Measurements from ENCODE around the gene POU6F1.

- TF ChIP-seq, protein P1, sequence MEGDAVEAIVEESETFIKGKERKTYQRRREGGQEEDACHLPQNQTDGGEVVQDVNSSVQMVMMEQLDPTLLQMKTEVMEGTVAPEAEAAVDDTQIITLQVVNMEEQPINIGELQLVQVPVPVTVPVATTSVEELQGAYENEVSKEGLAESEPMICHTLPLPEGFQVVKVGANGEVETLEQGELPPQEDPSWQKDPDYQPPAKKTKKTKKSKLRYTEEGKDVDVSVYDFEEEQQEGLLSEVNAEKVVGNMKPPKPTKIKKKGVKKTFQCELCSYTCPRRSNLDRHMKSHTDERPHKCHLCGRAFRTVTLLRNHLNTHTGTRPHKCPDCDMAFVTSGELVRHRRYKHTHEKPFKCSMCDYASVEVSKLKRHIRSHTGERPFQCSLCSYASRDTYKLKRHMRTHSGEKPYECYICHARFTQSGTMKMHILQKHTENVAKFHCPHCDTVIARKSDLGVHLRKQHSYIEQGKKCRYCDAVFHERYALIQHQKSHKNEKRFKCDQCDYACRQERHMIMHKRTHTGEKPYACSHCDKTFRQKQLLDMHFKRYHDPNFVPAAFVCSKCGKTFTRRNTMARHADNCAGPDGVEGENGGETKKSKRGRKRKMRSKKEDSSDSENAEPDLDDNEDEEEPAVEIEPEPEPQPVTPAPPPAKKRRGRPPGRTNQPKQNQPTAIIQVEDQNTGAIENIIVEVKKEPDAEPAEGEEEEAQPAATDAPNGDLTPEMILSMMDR (IDR thresholded peaks at IDR 0.05), result no peak
- TF ChIP-seq POLR2A (IDR thresholded peaks at IDR 0.05) (no peak), POLR2AphosphoS5 (IDR thresholded peaks at IDR 0.05) (no peak), EP300 (IDR thresholded peaks at IDR 0.05) (no peak)
Observed at GRCh38 chr12:51225771-51226170, 7.9 kb upstream of the POU6F1 start.

All from upper lobe of left lung (tissue), 4 donors.